Measurements from ENCODE around the gene PSPC1. TPM values are rescaled to one million over a fixed set of nuclear protein-coding genes. Genes with fewer than 3 reads are reported as not detected.

The PSPC1 gene
- total RNA-seq, 1 experiment from 2014 or later: 60.7 TPM

DNA sequence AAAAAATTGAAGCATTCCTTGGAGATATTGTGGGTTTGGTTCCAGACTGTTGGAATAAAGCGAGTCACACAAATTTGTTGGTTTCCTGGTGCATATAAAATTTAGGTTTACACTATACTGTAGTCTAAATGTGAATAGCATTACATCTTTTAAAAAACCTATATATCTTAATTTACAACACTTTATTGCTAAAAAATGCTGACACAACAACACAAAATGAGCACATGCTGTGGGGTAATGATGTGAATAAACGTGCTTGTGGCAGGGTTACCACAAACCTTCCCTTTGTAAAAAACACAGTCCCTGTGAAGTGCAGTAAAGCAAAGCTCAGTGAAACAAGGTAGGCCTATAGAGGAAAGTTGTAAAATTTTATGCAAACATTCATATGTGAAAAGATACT, 121.6 kb downstream of the PSPC1 start:
- Mint-ChIP-seq H3K27ac (ENCODE audit: unreplicated experiment) (no peak overlapping the region), H3K4me3 (ENCODE audit: low read depth, unreplicated experiment) (no peak overlapping the region), H3K9me3 (ENCODE audit: low read depth, unreplicated experiment) (no peaks in the 10 kb centered on the region), H3K4me1 (ENCODE audit: low read depth, unreplicated experiment) (no peaks in the 10 kb centered on the region), H3K27me3 (ENCODE audit: unreplicated experiment) (no peaks in the 10 kb centered on the region), H3K36me3 (ENCODE audit: insufficient read depth, unreplicated experiment) (peaks cover 14% of the 10 kb centered on the region)
- intact Hi-C loops (cut with micrococcal nuclease; ENCODE audit: unreplicated experiment): no loop called here
- CTCF ChIA-PET: no interaction called here
- TF ChIP-seq, protein P1, sequence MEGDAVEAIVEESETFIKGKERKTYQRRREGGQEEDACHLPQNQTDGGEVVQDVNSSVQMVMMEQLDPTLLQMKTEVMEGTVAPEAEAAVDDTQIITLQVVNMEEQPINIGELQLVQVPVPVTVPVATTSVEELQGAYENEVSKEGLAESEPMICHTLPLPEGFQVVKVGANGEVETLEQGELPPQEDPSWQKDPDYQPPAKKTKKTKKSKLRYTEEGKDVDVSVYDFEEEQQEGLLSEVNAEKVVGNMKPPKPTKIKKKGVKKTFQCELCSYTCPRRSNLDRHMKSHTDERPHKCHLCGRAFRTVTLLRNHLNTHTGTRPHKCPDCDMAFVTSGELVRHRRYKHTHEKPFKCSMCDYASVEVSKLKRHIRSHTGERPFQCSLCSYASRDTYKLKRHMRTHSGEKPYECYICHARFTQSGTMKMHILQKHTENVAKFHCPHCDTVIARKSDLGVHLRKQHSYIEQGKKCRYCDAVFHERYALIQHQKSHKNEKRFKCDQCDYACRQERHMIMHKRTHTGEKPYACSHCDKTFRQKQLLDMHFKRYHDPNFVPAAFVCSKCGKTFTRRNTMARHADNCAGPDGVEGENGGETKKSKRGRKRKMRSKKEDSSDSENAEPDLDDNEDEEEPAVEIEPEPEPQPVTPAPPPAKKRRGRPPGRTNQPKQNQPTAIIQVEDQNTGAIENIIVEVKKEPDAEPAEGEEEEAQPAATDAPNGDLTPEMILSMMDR (IDR thresholded peaks at IDR 0.05; ENCODE audit: unreplicated experiment): no peak
- BruUV-seq (replicated peaks): no TSS peak
- DNase-seq: no peak

DNA sequence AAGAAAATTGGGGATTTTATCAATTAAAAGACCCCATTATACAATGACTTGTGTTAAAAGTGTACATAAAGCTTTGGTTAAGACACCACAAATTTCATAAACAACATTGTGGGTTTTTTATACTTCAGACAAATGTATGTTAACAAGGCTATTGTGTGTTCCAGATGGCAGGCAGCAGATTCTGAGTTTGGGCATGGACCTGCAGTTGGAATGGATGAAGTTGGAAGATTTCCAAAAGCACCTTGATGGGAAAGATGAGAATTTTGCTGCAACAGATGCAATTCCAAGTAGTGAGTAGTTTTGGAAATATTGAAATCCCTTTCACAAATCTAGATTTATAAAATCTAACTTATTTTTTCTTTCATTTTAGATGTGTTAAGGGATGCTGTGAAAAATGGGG, 123.9 kb downstream of the PSPC1 start:
- no TSS peak for BruUV-seq (replicated peaks)
- Mint-ChIP-seq H3K27me3 (ENCODE audit: unreplicated experiment) (no peaks in the 10 kb centered on the region), H3K4me3 (ENCODE audit: low read depth, unreplicated experiment) (no peak overlapping the region), H3K9me3 (ENCODE audit: low read depth, unreplicated experiment) (no peaks in the 10 kb centered on the region), H3K4me1 (ENCODE audit: low read depth, unreplicated experiment) (no peaks in the 10 kb centered on the region), H3K36me3 (ENCODE audit: insufficient read depth, unreplicated experiment) (peaks cover 5% of the 10 kb centered on the region), H3K27ac (ENCODE audit: unreplicated experiment) (no peak overlapping the region)
- CTCF ChIA-PET: no interaction called here
- DNase-seq: no peak
- intact Hi-C loops (cut with micrococcal nuclease; ENCODE audit: unreplicated experiment): no loop called here
- TF ChIP-seq, protein P1 (IDR thresholded peaks at IDR 0.05; ENCODE audit: unreplicated experiment): no peak

DNA sequence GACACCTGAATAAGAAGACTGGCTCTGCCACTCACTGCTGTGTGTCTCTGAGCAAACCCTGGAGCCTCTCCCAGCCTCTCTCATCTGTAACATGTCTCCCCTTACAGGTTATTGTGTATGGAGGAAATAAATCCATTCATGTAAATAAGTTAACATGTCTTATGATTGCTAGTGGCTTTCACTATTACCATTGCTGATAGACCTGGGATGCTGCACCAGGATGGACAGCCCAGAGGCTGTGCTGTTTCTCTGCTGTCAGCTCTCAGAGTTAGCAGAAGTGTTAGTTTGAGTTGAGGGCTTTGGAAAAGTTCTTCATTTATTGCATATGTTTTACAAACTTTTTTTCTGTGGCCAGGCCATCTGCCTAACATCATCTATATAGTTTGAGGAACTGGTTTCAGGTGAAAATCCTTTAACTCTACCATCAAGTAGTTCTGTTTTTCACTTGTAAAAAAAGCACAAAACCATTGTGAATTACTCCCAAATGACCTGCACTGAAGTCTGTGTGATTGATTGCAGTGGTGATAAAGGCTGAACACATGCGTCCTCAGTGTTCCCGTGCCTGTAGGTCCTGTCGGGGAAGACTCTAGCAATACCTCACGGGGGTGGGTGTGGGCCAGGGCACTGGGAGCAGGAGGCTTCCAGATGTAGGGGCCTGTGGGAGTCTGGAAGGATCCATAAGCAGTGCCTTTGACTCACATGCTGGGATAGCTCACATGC, 124.7 kb downstream of the PSPC1 start:
- CTCF ChIA-PET: no interaction called here
- no peaks in the 10 kb centered on the region for H3K9me3 Mint-ChIP-seq (ENCODE audit: low read depth, unreplicated experiment)
- no TSS peak for BruUV-seq (replicated peaks)
- H3K4me3 Mint-ChIP-seq (ENCODE audit: low read depth, unreplicated experiment): no peak overlapping the region
- no peaks in the 10 kb centered on the region for H3K27me3 Mint-ChIP-seq (ENCODE audit: unreplicated experiment)
- H3K4me1 Mint-ChIP-seq (ENCODE audit: low read depth, unreplicated experiment): no peaks in the 10 kb centered on the region
- DNase-seq: no peak
- intact Hi-C loops (cut with micrococcal nuclease; ENCODE audit: unreplicated experiment): no loop called here
- TF ChIP-seq, protein P1 (IDR thresholded peaks at IDR 0.05; ENCODE audit: unreplicated experiment): no peak
- no peak overlapping the region for H3K27ac Mint-ChIP-seq (ENCODE audit: unreplicated experiment)
- peaks cover 4% of the 10 kb centered on the region for H3K36me3 Mint-ChIP-seq (ENCODE audit: insufficient read depth, unreplicated experiment)

Other genes with a start within 250 kb of the PSPC1 start
- not detected in 2 replicates for gene TPTE2, start 221.4 kb downstream of the PSPC1 start, total RNA-seq (2022)
- 17.5 and 17.8 TPM in 2 replicates for gene MPHOSPH8, start 149.3 kb downstream of the PSPC1 start, total RNA-seq (2022)
- 8.6 and 10.6 TPM in 2 replicates for gene ZMYM5, start 80.7 kb upstream of the PSPC1 start, total RNA-seq (2022)
- 52.8 and 53.1 TPM in 2 replicates for gene ZMYM2, start 175.8 kb upstream of the PSPC1 start, total RNA-seq (2022)